ENCODE data around the gene MUC13.

MUC13 gene

GRCh38 chr3:124903896-124904834, 30.4 kb downstream of the MUC13 start:
- no peak for TF ChIP-seq CTCF (IDR thresholded peaks at IDR 0.05; ENCODE audit: low read depth, low read length)
- H3K4me3 ChIP-seq (ENCODE audit: low read depth, low read length): no peak overlapping the region

GRCh38 chr3:124896824-124897526, 37.6 kb downstream of the MUC13 start:
- no peak for TF ChIP-seq CTCF (IDR thresholded peaks at IDR 0.05; ENCODE audit: low read depth, low read length)
- H3K4me3 ChIP-seq (ENCODE audit: low read depth, low read length): no peak overlapping the region

GRCh38 chr3:124895756-124896155, 38.8 kb downstream of the MUC13 start:
- TF ChIP-seq CTCF (IDR thresholded peaks at IDR 0.05; ENCODE audit: low read depth, low read length): no peak
- no peak overlapping the region for H3K4me3 ChIP-seq (ENCODE audit: low read depth, low read length)

- TF ChIP-seq CTCF (IDR thresholded peaks at IDR 0.05; ENCODE audit: low read depth, low read length): no peak
- no peak overlapping the region for H3K4me3 ChIP-seq (ENCODE audit: low read depth, low read length)
Observed at GRCh38 chr3:124893526-124893925, 41.0 kb downstream of the MUC13 start.

- no peak overlapping the region for H3K4me3 ChIP-seq (ENCODE audit: low read depth, low read length)
- TF ChIP-seq CTCF (IDR thresholded peaks at IDR 0.05; ENCODE audit: low read depth, low read length): no peak
Observed at GRCh38 chr3:124890573-124891190, 43.9 kb downstream of the MUC13 start.

GRCh38 chr3:124888482-124889441, 45.8 kb downstream of the MUC13 start:
- no peak overlapping the region for H3K4me3 ChIP-seq (ENCODE audit: low read depth, low read length)
- TF ChIP-seq CTCF (IDR thresholded peaks at IDR 0.05; ENCODE audit: low read depth, low read length): no peak

Measured in WI38 (cell line).